ENCODE results near the gene TST. TPM values are rescaled to one million over a fixed set of nuclear protein-coding genes. Genes with fewer than 3 reads are reported as not detected.
A peak's percentile ranks its signal among the peaks of the same experiment; 100 is the strongest.

TST gene
- total and polyA plus RNA-seq, 9 of the 15 experiments (the other 6 are each of a cell fraction or from before 2014, with no cell fraction given): 1.4 to 26.9 (median 12.4) TPM

GRCh38 chr22:37061611-37062375, 42.5 kb upstream of the TST start:
- Histone ChIP-seq H3K27me3 (ENCODE audit: control insufficient read depth in 2 of 2, insufficient read depth in 2 of 2, low read length in 2 of 2) (peaks cover 4 to 74% of the 10 kb centered on the region in 2 experiments; a peak in 2 of 5 replicates), H3K27ac (ENCODE audit: extremely low read depth, low read depth, low read length) (no peak overlapping the region), H3K4me1 (replicated peaks in 1 of 2; ENCODE audit: control insufficient read depth in 2 of 2, insufficient read depth in 2 of 2, low read length in 2 of 2) (no peaks in the 10 kb centered on the region; a peak in 1 of 5 replicates), H3K9me1 (ENCODE audit: control insufficient read depth, insufficient read depth, low read length) (no peaks in the 10 kb centered on the region), H3K79me2 (ENCODE audit: control insufficient read depth, insufficient read depth, low read length) (no peaks in the 10 kb centered on the region), H3K4me2 (ENCODE audit: insufficient read depth, low read length) (no peak overlapping the region), H2AFZ (ENCODE audit: low read depth, low read length) (no peak overlapping the region), H3K9ac (ENCODE audit: insufficient read depth in 1 of 2, low read depth in 2 of 2, low read length in 2 of 2) (no peak overlapping the region), H3K9me3 (replicated peaks; ENCODE audit: control insufficient read depth, insufficient read depth, low read depth, low read length) (no peaks in the 10 kb centered on the region), H3K36me3 (ENCODE audit: control insufficient read depth, insufficient read depth, low read length) (no peaks in the 10 kb centered on the region), H4K20me1 (replicated peaks; ENCODE audit: control insufficient read depth, insufficient read depth, low read length) (no peaks in the 10 kb centered on the region; the same call in 1 of the 2 replicates), H3K4me3 (no peak overlapping the region)
- 7% methylated on average over 8 of the region's 10 CpGs for WGBS (ENCODE audit: insufficient coverage, low coverage, missing lambda C conversion rate)
- no peak for ATAC-seq
- TF ChIP-seq ZFP36 (IDR thresholded peaks at IDR 0.05; ENCODE audit: low read depth, low read length, partially characterized antibody) (peak; percentile 32), ARID4B (CRISPR knock-in tag; IDR thresholded peaks at IDR 0.05) (no peak)
- FAIRE-seq: no peak
- DNase-seq (ENCODE audit: extremely low read depth in 1 of 4, low spot score in 3 of 4): no peak
- in situ Hi-C loops (cut with MboI): no loop called here
- no TSS peak for BruUV-seq (replicated peaks)
- intact Hi-C loops (cut with micrococcal nuclease): no loop called here
- CTCF ChIA-PET (ENCODE audit: low intra/inter-chr PET ratio): no interaction called here
- POLR2A ChIA-PET: no interaction called here

Measured in K562 (cell line).